Measurements from ENCODE around the gene PPP6C.

The PPP6C gene

DNA sequence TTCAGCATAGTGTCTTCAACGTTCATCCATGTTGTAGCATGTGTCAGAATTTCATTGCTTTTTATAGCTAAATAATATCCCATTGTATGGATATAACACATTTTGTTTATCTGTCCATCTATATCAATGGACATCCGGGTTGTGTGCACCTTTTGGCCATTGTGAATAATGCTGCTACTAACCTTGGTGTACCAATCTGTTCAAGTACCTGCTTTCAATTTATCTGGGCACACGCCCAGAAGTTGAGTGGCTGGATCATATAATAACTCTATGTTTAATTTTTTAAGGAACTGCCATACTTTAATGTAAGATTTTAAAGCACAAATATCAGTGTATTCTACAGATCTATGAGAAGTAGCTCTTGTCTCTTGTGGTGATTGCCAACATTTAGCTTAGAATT is 89.8 kb downstream of the PPP6C start:
- POLR2A ChIA-PET, result no interaction called here
- TF ChIP-seq ELF4 (IDR thresholded peaks at IDR 0.05), result no peak
- no peak for TF ChIP-seq HDGF (IDR thresholded peaks at IDR 0.05; ENCODE audit: borderline replicate concordance)
- no peak for TF ChIP-seq FOXM1 (IDR thresholded peaks at IDR 0.05; ENCODE audit: borderline replicate concordance)
- no peak for TF ChIP-seq SP1 (IDR thresholded peaks at IDR 0.05)
- no peak for TF ChIP-seq CTBP1 (IDR thresholded peaks at IDR 0.05; ENCODE audit: borderline replicate concordance)
- no peak for TF ChIP-seq TARDBP (IDR thresholded peaks at IDR 0.05)
- TF ChIP-seq BHLHE40 (IDR thresholded peaks at IDR 0.05; ENCODE audit: borderline replicate concordance), result no peak
- no peak for TF ChIP-seq FOXA1 (IDR thresholded peaks at IDR 0.05)
- no peak for TF ChIP-seq ZNF384 (IDR thresholded peaks at IDR 0.05)
- TF ChIP-seq ARNT (IDR thresholded peaks at IDR 0.05), result no peak
- TF ChIP-seq L3MBTL2 (conservative IDR thresholded peaks at IDR 0.05), result no peak
- TF ChIP-seq LEF1 (IDR thresholded peaks at IDR 0.05; ENCODE audit: borderline replicate concordance), result no peak
- no peak for TF ChIP-seq NFRKB (IDR thresholded peaks at IDR 0.05)
- TF ChIP-seq FOXK2 (IDR thresholded peaks at IDR 0.05), result no peak
- no peak for TF ChIP-seq SUZ12 (IDR thresholded peaks at IDR 0.05)
- TF ChIP-seq, protein P1, sequence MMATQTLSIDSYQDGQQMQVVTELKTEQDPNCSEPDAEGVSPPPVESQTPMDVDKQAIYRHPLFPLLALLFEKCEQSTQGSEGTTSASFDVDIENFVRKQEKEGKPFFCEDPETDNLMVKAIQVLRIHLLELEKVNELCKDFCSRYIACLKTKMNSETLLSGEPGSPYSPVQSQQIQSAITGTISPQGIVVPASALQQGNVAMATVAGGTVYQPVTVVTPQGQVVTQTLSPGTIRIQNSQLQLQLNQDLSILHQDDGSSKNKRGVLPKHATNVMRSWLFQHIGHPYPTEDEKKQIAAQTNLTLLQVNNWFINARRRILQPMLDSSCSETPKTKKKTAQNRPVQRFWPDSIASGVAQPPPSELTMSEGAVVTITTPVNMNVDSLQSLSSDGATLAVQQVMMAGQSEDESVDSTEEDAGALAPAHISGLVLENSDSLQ (IDR thresholded peaks at IDR 0.05), result no peak
- CTCF ChIA-PET, result interaction anchor here (1.4 kb wide), 1 partner anchor 21 kb away, joined by 3 read pairs; no protein-coding TSS in a partner anchor

More for the DNA sequence above, 89.8 kb downstream of the PPP6C start:
- no peak for DNase-seq (ENCODE audit: extremely low spot score)

Data from HEK293T (cell line).